HepG2 (cell line): ENCODE measurements around the gene TOMM22. TPM values are rescaled to one million over a fixed set of nuclear protein-coding genes. Genes with fewer than 3 reads are reported as not detected.

ENCODE experiments used
- AKNA ChIP-seq: sonication (generic); formaldehyde crosslinking; IDR thresholded peaks from 2 replicates; pipeline ENCODE4 v1.4.0; 2020; ENCODE audit warnings: missing genetic modification reagents, borderline replicate concordance
- CERS6 ChIP-seq: sonication (generic); formaldehyde crosslinking; IDR thresholded peaks from 2 replicates; pipeline ENCODE4 v1.5.0; 2020; ENCODE audit warnings: missing genetic modification reagents
- HNF4A ChIP-seq: sonication (generic); formaldehyde crosslinking; IDR thresholded peaks from 2 replicates; pipeline ENCODE4 v1.4.0; 2020; ENCODE audit warnings: missing genetic modification reagents
- HNF4G ChIP-seq, 2 experiments: sonication (generic) in 1 of 2; formaldehyde crosslinking in 1 of 2; IDR thresholded peaks; 2 replicates each; pipeline versions ENCODE4 v1.4.0 to v1.6.1; 2011 to 2020; ENCODE audit warnings: borderline replicate concordance in 2 of 2, low read depth in 2 of 2, mild to moderate bottlenecking in 2 of 2, low read length in 1 of 2, missing genetic modification reagents in 1 of 2, moderate library complexity in 1 of 2
- MTA3 ChIP-seq: sonication (generic); formaldehyde crosslinking; IDR thresholded peaks from 2 replicates; pipeline ENCODE4 v1.4.0; 2020; ENCODE audit warnings: missing genetic modification reagents
- NFRKB ChIP-seq: fragments of 450-650 bp; IDR thresholded peaks from 2 replicates; pipeline ENCODE4 v1.6.1; 2017
- NONO ChIP-seq, 2 experiments: fragments of 450-650 bp in 1 of 2; sonication (generic) in 1 of 2; formaldehyde crosslinking in 1 of 2; IDR thresholded peaks in 1 of 2; conservative IDR thresholded peaks in 1 of 2; 2 replicates each; pipeline versions ENCODE4 v1.6.1 to v1.8.0; 2017 to 2022; ENCODE audit warnings: mild to moderate bottlenecking in 1 of 2, missing genetic modification reagents in 1 of 2, moderate library complexity in 1 of 2
- PHF21A ChIP-seq: sonication (generic); formaldehyde crosslinking; IDR thresholded peaks from 2 replicates; pipeline ENCODE4 v1.5.0; 2020; ENCODE audit warnings: mild to moderate bottlenecking, missing genetic modification reagents
- SATB2 ChIP-seq: sonication (generic); formaldehyde crosslinking; IDR thresholded peaks from 2 replicates; pipeline ENCODE4 v1.5.0; 2020; ENCODE audit warnings: missing genetic modification reagents
- SIX4 ChIP-seq: sonication (generic); formaldehyde crosslinking; IDR thresholded peaks from 2 replicates; pipeline ENCODE4 v1.4.0; 2020; ENCODE audit warnings: missing genetic modification reagents
- ZBTB1 ChIP-seq: sonication (generic); formaldehyde crosslinking; IDR thresholded peaks from 2 replicates; pipeline ENCODE4 v1.4.0; 2020; ENCODE audit warnings: missing genetic modification reagents, borderline replicate concordance
- ZNF263 ChIP-seq: sonication (generic); formaldehyde crosslinking; IDR thresholded peaks from 2 replicates; pipeline ENCODE4 v1.4.0; 2020; ENCODE audit warnings: missing genetic modification reagents
- ZNF432 ChIP-seq: sonication (generic); formaldehyde crosslinking; IDR thresholded peaks from 2 replicates; pipeline ENCODE4 v1.5.0; 2020; ENCODE audit warnings: missing genetic modification reagents, mild to moderate bottlenecking, borderline replicate concordance
- ZNF556 ChIP-seq: sonication (generic); formaldehyde crosslinking; IDR thresholded peaks from 2 replicates; pipeline ENCODE4 v1.4.0; 2020; ENCODE audit warnings: mild to moderate bottlenecking, missing genetic modification reagents, borderline replicate concordance
- ZNF605 ChIP-seq: sonication (generic); formaldehyde crosslinking; IDR thresholded peaks from 2 replicates; pipeline ENCODE4 v1.8.0; 2022; ENCODE audit warnings: mild to moderate bottlenecking, missing genetic modification reagents
- ZNF776 ChIP-seq: sonication (generic); formaldehyde crosslinking; IDR thresholded peaks from 2 replicates; pipeline ENCODE4 v1.4.0; 2020; ENCODE audit warnings: mild to moderate bottlenecking, missing genetic modification reagents
- ZNF792 ChIP-seq: IDR thresholded peaks from 2 replicates; pipeline ENCODE4 v1.6.1; 2016
- polyA plus RNA-seq, 8 experiments: library from polyadenylated mRNA; depleted of rRNA in 3 of 8; stranded (reverse) in 7 of 8; unstranded in 1 of 8; fragments of >200 nt; fragmentation: Illumina TruSeq in 4 of 8; extraction: Trizol in 4 of 8; gene quantifications; 2 replicates each; pipeline versions ENCODE4 v1.2.1 to v1.2.3, GENCODE V29; 2011 to 2016; ENCODE audit warnings: low read depth in 4 of 8, missing spikeins in 1 of 8, mixed read lengths in 1 of 8; ENCODE audit not compliant: insufficient read depth in 1 of 8
- total RNA-seq, 5 experiments: library from RNA; depleted of rRNA; stranded (reverse); fragments of >200 nt; fragmentation: Illumina TruSeq; extraction: Trizol; gene quantifications; 2 replicates each; pipeline ENCODE4 v1.2.3, GENCODE V29; 2016; ENCODE audit warnings: low read depth in 1 of 5
- TF ChIP-seq, protein P1 (sequence below): sonication (generic); formaldehyde crosslinking; IDR thresholded peaks from 2 replicates; pipeline ENCODE4 v1.8.0; 2022; ENCODE audit warnings: missing genetic modification reagents, mild to moderate bottlenecking, borderline replicate concordance
- TF ChIP-seq, protein P2 (sequence below): sonication (generic); formaldehyde crosslinking; IDR thresholded peaks from 2 replicates; pipeline ENCODE4 v1.8.1; 2023; ENCODE audit warnings: mild to moderate bottlenecking, missing genetic modification reagents

TOMM22 gene
- total and polyA plus RNA-seq, 2 of the 13 experiments (the other 11 are each of a cell fraction or from before 2014, with no cell fraction given) = 46.9 to 118 TPM

GRCh38 chr22:38728871-38729796, 47.4 kb downstream of the TOMM22 start (continued):
- TF ChIP-seq CERS6 (CRISPR knock-in tag) (no peak), ZNF792 (CRISPR knock-in tag) (0 out of 2 replicates have a peak, but pooled peaks have one; percentile 22), PHF21A (CRISPR knock-in tag) (peak; percentile 22; the same call in 1 of the 2 replicates), ZNF432 (CRISPR knock-in tag) (no peak), NONO (IDR thresholded peaks at IDR 0.05) (no peak), NONO (CRISPR knock-in tag; conservative IDR thresholded peaks at IDR 0.05) (peak; percentile 37; the same call in 1 of the 2 replicates), AKNA (no peak), ZNF556 (CRISPR knock-in tag) (no peak), MTA3 (no peak), ZBTB1 (no peak), SIX4 (no peak), NFRKB (no peak), ZNF263 (CRISPR knock-in tag) (0 out of 2 replicates have a peak, but pooled peaks have one; percentile 50), HNF4A (CRISPR knock-in tag) (peak; percentile 87), HNF4G (IDR thresholded peaks at IDR 0.05; ENCODE audit: borderline replicate concordance, low read depth, low read length) (peak; percentile 66; the same call in 1 of the 2 replicates), HNF4G (CRISPR knock-in tag; IDR thresholded peaks at IDR 0.05; ENCODE audit: borderline replicate concordance, low read depth) (no peak), SATB2 (no peak), ZNF776 (CRISPR knock-in tag) (no peak), ZNF605 (no peak)
- TF ChIP-seq, protein P1, sequence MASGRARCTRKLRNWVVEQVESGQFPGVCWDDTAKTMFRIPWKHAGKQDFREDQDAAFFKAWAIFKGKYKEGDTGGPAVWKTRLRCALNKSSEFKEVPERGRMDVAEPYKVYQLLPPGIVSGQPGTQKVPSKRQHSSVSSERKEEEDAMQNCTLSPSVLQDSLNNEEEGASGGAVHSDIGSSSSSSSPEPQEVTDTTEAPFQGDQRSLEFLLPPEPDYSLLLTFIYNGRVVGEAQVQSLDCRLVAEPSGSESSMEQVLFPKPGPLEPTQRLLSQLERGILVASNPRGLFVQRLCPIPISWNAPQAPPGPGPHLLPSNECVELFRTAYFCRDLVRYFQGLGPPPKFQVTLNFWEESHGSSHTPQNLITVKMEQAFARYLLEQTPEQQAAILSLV (CRISPR knock-in tag) = no peak
- TF ChIP-seq, protein P2, sequence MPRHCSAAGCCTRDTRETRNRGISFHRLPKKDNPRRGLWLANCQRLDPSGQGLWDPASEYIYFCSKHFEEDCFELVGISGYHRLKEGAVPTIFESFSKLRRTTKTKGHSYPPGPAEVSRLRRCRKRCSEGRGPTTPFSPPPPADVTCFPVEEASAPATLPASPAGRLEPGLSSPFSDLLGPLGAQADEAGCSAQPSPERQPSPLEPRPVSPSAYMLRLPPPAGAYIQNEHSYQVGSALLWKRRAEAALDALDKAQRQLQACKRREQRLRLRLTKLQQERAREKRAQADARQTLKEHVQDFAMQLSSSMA (CRISPR knock-in tag) = peak; percentile 82; the same call in 1 of the 2 replicates
